Lung (tissue), 12 donors: ENCODE measurements around the gene SPP2. TPM values are rescaled to one million over a fixed set of nuclear protein-coding genes. Genes with fewer than 3 reads are reported as not detected.

Experiments used
- ATAC-seq: fragments of 200-7000 bp; cut with Tn5 transposase; one replicate; pipeline ENCODE4 v1.9.1; 2020; ENCODE audit warnings: moderate number of reproducible peaks; ENCODE audit not compliant: insufficient read depth, low FRiP score
- DNase-seq, 3 donors: peaks; one replicate each; pipeline ENCODE4 v3.0.0-alpha.2; 2013 to 2017
- H3K27ac ChIP-seq, 2 donors: one replicate each; pipeline ENCODE4 v1.5.1; 2013; ENCODE audit warnings: mild to moderate bottlenecking in 2 of 2, moderate library complexity in 2 of 2, control low read depth in 1 of 2, inconsistent platforms in 1 of 2, low read depth in 1 of 2, low read length in 1 of 2
- H3K27me3 ChIP-seq, 3 donors: one replicate each; pipeline ENCODE4 v1.5.1; 2013; ENCODE audit warnings: low read length in 2 of 3; ENCODE audit not compliant: control insufficient read depth in 3 of 3, insufficient read depth in 3 of 3
- H3K36me3 ChIP-seq, 4 donors: one replicate each; pipeline ENCODE4 v1.5.1; 2013; ENCODE audit warnings: low read length in 4 of 4, mild to moderate bottlenecking in 1 of 4, moderate library complexity in 1 of 4; ENCODE audit not compliant: control insufficient read depth in 4 of 4, insufficient read depth in 4 of 4
- H3K4me1 ChIP-seq, 5 donors: one replicate each; pipeline ENCODE4 v1.5.1; 2013; ENCODE audit warnings: low read length in 5 of 5, mild to moderate bottlenecking in 2 of 5, moderate library complexity in 1 of 5; ENCODE audit not compliant: control insufficient read depth in 5 of 5, insufficient read depth in 5 of 5
- H3K4me3 ChIP-seq: one replicate; pipeline ENCODE4 v1.5.1; 2013; ENCODE audit warnings: mild to moderate bottlenecking, control low read depth, moderate library complexity
- H3K9ac ChIP-seq, 2 donors: one replicate each; pipeline ENCODE4 v1.5.1; 2013; ENCODE audit warnings: low read length in 2 of 2, control low read depth in 1 of 2; ENCODE audit not compliant: insufficient read depth in 1 of 2
- H3K9me3 ChIP-seq, 4 donors: one replicate each; pipeline ENCODE4 v1.5.1; 2013; ENCODE audit warnings: low read length in 3 of 4, mild to moderate bottlenecking in 1 of 4, moderate library complexity in 1 of 4; ENCODE audit not compliant: control insufficient read depth in 4 of 4, insufficient read depth in 3 of 4
- CTCF ChIP-seq: IDR thresholded peaks from 2 replicates; pipeline ENCODE4 v1.5.1; 2012; ENCODE audit warnings: mild to moderate bottlenecking; ENCODE audit errors: control extremely low read depth, extremely low read depth
- WGBS, 2 donors: extraction: QIAGEN DNeasy Blood & Tissue Kit; methylation state at CpG; one replicate each; pipeline ENCODE4 v1.1.7; 2013; 5-methylcytosine and 5-hydroxymethylcytosine counted together
- polyA plus RNA-seq, 2 donors: library from polyadenylated mRNA; stranded (reverse); fragments of 200-250 nt; gene quantifications; one replicate each; pipeline ENCODE4 v1.2.1, GENCODE V29; 2013
- total RNA-seq, 2 donors: library from RNA; depleted of rRNA in 1 of 2; stranded (reverse); fragments of >200 nt in 1 of 2; gene quantifications; one replicate each; pipeline ENCODE4 v1.2.1, GENCODE V29; 2014 to 2021
- donor health status: control.
- donor health status: control.
- donor health status: Bipolar disorder and iron deficiency.
- donor health status: healthy.
- donor health status: DM: yes; HTN: yes; CAD: no.

The SPP2 gene
- total and polyA plus RNA-seq, 4 donors: not detected

- no peaks in the 10 kb centered on the region for H3K36me3 ChIP-seq
- DNase-seq (no peak), ATAC-seq (no peak)
- H3K27me3 ChIP-seq: peaks cover 0 to 3% (median 0%) of the 10 kb centered on the region in 3 donors
- H3K9ac ChIP-seq: no peak overlapping the region
- no peak overlapping the region for H3K4me3 ChIP-seq
- H3K9me3 ChIP-seq: peaks cover 0 to 2% (median 0%) of the 10 kb centered on the region in 4 donors
- H3K27ac ChIP-seq: no peak overlapping the region
- TF ChIP-seq CTCF: no peak
- WGBS, 2 donors: 46 to 61% methylated on average over 8 of the region's 8 CpGs
- no peaks in the 10 kb centered on the region for H3K4me1 ChIP-seq
Observed at GRCh38 chr2:234003972-234004617, 46.4 kb upstream of the SPP2 start.

DNA sequence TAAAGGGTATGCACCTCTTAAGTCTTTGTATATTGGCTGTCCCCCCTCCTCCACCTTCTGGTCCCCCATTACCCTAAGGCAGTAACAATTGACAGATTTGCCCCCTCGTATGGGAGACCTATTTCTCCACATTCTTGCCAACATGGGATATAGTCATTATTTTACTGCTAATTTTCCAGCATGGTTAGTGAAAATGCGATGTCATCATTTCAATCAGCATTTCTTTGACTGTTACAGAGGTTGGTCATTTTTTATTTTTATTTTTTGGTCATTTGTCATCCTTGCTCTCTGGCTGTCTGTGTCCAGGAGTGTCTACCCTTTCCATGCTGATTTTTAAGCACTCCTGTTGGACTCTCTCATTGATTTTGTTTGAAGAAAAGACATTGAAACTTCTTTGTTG lies 45.4 kb upstream of the SPP2 start:
- H3K4me1 ChIP-seq: no peaks in the 10 kb centered on the region
- TF ChIP-seq CTCF: no peak
- H3K9ac ChIP-seq: no peak overlapping the region
- H3K27ac ChIP-seq: no peak overlapping the region
- no peaks in the 10 kb centered on the region for H3K36me3 ChIP-seq
- H3K27me3 ChIP-seq: peaks cover 0 to 3% (median 0%) of the 10 kb centered on the region in 3 donors
- DNase-seq (no peak), ATAC-seq (no peak)
- 79 to 81% methylated on average over 2 of the region's 2 CpGs for WGBS, 2 donors
- H3K4me3 ChIP-seq: no peak overlapping the region
- no peaks in the 10 kb centered on the region for H3K9me3 ChIP-seq

DNA sequence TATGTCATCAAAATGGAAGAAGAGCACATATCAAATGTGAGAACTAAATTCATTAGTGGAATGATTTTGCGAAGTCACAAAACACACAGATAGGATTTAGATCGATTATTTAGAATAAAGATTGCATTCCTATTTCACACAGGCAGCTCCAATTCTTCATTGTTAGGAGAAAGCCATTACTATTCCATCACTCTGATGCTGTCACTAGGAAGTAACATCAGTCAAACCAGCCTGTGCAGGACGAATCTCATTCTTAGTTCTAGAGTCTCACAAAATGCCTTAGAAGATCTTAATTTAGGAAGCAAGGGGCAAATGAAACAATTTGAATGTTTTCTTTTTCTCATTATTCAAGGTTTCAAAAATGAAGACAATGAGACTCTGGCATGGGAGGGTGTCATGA lies 44.0 kb upstream of the SPP2 start:
- Histone ChIP-seq H3K4me3 (no peak overlapping the region), H3K9me3 (no peaks in the 10 kb centered on the region), H3K4me1 (no peaks in the 10 kb centered on the region), H3K27ac (no peak overlapping the region), H3K9ac (no peak overlapping the region), H3K27me3 (peaks cover 0 to 3% (median 0%) of the 10 kb centered on the region in 3 donors), H3K36me3 (no peaks in the 10 kb centered on the region)
- DNase-seq (no peak), ATAC-seq (no peak)
- TF ChIP-seq CTCF: no peak
- WGBS, 2 donors: 84 to 85% methylated on average over 3 of the region's 3 CpGs

- Histone ChIP-seq H3K4me3 (no peak overlapping the region), H3K27me3 (no peaks in the 10 kb centered on the region), H3K27ac (no peak overlapping the region), H3K36me3 (no peaks in the 10 kb centered on the region), H3K9ac (no peak overlapping the region), H3K4me1 (no peaks in the 10 kb centered on the region), H3K9me3 (no peaks in the 10 kb centered on the region)
- 93 to 98% methylated on average over 1 of the region's 1 CpG for WGBS, 2 donors
- no peak for ATAC-seq
- no peak for DNase-seq
- TF ChIP-seq CTCF: no peak
Observed at GRCh38 chr2:234014427-234014826, 36.1 kb upstream of the SPP2 start.
